Stimulated activated naive CD8-positive, alpha-beta T cell treated with anti-CD3 and anti-CD28 coated beads, Interleukin-15, Interleukin-2, amounts not matched to agents 100 U/mL and 50 U/mL, for 24 hours (primary cell): ENCODE data around the gene LDB1.

ENCODE experiments used
- ATAC-seq: fragments of 150-1000 bp; cut with Tn5 transposase; one replicate; pipeline ENCODE4 v1.10.0; 2021
- DNase-seq: peaks from one replicate; pipeline ENCODE4 v3.0.0; 2021

The LDB1 gene

GRCh38 chr10:102120142-102120990, at the start of gene LDB1:
LDB1 (minus strand) TSS chr10:102120368; CDS start chr10:102120110, 258 bp downstream.
- ATAC-seq (peak; percentile 51), DNase-seq (peak; percentile 74)

GRCh38 chr10:102167861-102168260, 47.7 kb upstream of the LDB1 start:
- ATAC-seq = no peak

GRCh38 chr10:102163342-102163989, 43.3 kb upstream of the LDB1 start:
- ATAC-seq (no peak), DNase-seq (no peak)

More at GRCh38 chr10:102167861-102168260, 47.7 kb upstream of the LDB1 start:
- no peak for DNase-seq

- DNase-seq (no peak), ATAC-seq (no peak)
Measured at GRCh38 chr10:102159831-102160230, 39.7 kb upstream of the LDB1 start.

- no peak for DNase-seq
- no peak for ATAC-seq
Measured at GRCh38 chr10:102159051-102159597, 39.0 kb upstream of the LDB1 start.

GRCh38 chr10:102157224-102157623, 37.1 kb upstream of the LDB1 start:
- ATAC-seq (no peak), DNase-seq (no peak)

- ATAC-seq (no peak), DNase-seq (no peak)
Measured at GRCh38 chr10:102154466-102155116, 34.4 kb upstream of the LDB1 start.

- no peak for DNase-seq
- no peak for ATAC-seq
Measured at GRCh38 chr10:102153093-102153620, 33.0 kb upstream of the LDB1 start.

- DNase-seq = peak; percentile 60
- ATAC-seq = peak; percentile 15
Measured at GRCh38 chr10:102152545-102152890, 32.4 kb upstream of the LDB1 start.

GRCh38 chr10:102151774-102152544, 31.8 kb upstream of the LDB1 start, which contains the start of gene NOLC1:
NOLC1 (plus strand) TSS chr10:102152389; CDS start chr10:102152411, 22 bp downstream.
- DNase-seq (peak; percentile 100), ATAC-seq (peak; percentile 95)

- ATAC-seq (no peak), DNase-seq (no peak)
Measured at GRCh38 chr10:102150970-102151773, 31.0 kb upstream of the LDB1 start.

GRCh38 chr10:102148275-102148674, 28.1 kb upstream of the LDB1 start:
- DNase-seq = no peak
- no peak for ATAC-seq

GRCh38 chr10:102147561-102147960, 27.4 kb upstream of the LDB1 start:
- no peak for DNase-seq
- no peak for ATAC-seq

GRCh38 chr10:102146971-102147428, 26.8 kb upstream of the LDB1 start:
- ATAC-seq (no peak), DNase-seq (no peak)

GRCh38 chr10:102141583-102142107, 21.5 kb upstream of the LDB1 start:
- DNase-seq (no peak), ATAC-seq (no peak)

GRCh38 chr10:102140913-102141540, 20.9 kb upstream of the LDB1 start:
- DNase-seq (no peak), ATAC-seq (no peak)

- ATAC-seq = no peak
- DNase-seq = no peak
Measured at GRCh38 chr10:102140218-102140617, 20.1 kb upstream of the LDB1 start.

- no peak for ATAC-seq
- DNase-seq = no peak
Measured at GRCh38 chr10:102139281-102140110, 19.3 kb upstream of the LDB1 start.

- ATAC-seq (no peak), DNase-seq (no peak)
Measured at GRCh38 chr10:102135956-102136526, 15.9 kb upstream of the LDB1 start.
